Hematopoietic multipotent progenitor cell treated with erythropoietin and hydrocortisone succinate and interleukin-3 and kit ligand, for 15 days (in vitro differentiated cells): Measurements from ENCODE around the gene LRP1B.

Source experiments
- DNase-seq: peaks from one replicate; pipeline ENCODE4 v3.0.0-alpha.2; 2015; ENCODE audit warnings: low spot score

The LRP1B gene

DNA sequence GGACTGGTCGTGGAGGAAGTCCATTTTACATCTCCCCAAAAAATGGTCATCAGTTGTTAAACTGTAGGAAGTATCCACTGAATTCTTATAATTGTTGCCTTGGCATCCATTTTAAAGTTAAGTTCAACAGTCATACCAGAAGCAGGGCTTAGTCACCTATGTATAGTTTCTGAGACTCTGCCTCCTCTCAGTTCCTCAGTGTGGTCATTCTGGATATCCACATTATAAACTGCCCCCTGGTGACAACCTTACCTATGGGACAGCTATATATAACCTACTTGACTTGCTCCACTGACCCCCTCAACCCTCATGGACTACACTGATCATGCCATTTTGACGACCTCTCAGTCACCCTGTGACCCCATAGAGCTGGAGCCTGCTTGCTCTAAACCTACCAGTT is 617.0 kb downstream of the LRP1B start:
- no peak for DNase-seq

DNA sequence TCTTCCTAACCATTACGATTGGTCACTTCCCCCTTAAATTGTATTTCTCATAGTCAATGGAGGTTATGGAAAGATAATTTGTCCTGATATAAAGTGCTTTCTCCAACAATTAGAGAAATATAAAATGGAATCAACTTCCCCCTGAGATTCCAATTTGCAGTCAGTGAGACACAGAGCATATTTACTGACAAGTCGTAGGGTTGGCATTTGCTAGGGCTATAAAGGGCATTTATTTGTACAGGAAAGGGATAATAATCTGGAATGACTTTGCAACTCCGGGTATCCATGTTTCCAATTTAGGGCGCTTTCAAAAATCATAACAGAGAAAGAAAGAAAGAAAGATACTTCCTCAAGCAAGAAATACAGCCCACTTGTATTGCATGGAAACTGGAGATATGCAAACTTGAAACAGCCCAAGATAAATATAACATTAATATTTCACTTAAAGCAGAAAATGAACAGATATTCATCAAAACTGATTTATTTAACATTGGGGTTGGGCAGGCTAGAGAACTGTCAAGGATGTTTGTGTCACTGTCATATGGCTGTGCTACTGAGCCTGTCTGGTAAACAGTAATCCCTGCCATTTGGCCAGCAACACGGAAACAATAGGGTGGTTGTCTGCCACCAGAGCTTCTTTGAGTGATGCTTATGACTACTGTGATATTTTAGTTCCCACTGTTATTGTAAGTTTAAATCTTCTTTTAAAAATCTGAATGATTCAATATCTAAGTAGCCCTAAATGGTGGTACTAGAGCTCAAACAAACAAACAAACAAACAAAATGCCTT is 621.8 kb downstream of the LRP1B start:
- DNase-seq = no peak

DNA sequence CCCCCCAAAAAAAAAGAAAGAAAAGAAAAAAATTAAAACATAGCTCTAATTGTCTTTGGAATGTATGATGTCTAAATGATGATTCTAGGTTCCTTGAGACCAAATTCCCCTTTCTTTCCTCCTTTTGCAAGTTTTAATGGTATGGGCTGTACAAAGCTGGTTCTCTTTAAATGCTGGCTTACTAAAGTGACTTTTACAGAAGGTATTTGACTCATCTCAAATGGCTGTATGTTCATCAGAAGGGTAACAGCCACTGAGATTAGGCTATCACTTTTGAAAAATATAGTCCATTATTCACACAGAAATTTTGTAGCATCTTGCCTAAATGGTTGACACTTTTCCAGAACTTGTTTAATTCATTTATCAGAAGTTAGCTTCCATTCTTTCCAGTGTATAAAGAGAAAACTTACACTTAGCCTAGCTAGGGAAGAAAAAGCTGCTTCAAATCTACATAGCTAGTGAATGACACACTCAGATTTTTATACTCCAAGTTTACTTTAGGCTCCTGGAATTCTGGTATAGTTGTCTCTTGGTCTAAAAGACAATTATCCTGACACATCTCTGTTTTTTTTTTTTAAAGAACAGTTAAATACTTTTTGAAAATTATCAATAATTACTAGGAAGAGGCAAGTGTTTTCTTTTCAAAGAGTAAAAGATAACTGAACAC is 622.6 kb downstream of the LRP1B start:
- DNase-seq = no peak

DNA sequence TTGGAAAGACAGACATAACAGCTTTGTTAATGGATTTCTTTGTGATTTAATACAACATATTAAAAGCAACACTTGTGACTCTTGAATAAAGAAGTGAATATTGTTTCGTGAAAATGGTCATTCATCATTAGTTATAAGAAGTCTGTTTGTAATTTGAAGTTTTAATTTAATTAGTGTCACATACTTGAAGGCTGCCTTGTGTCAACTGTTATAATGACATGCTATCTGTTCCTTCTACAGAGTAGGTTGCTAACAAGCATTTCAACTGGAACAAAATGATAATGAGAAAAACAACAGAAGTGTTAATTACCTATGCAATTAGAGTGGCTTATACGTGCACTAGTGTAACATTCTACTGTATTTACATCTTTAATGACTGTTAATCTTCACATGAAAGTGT is 624.7 kb downstream of the LRP1B start:
- no peak for DNase-seq

DNA sequence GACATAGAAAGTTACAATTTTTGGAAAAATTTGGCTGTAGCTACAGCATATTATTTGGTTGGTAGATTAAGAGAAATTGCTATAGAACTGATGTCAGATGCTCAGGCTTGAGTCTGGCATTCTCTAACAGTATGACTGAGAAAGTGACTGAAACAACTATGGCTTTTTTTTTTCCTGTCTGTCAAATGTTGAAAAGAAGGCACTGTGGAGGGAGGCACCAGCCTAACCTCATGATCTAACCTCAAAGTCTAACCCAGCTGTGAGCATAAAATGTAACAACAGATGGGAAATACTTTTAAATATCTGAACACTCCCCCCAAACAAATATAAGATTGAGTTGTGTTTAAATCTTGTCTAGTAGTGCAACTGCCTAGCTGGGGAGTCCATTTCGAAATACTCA is 629.1 kb downstream of the LRP1B start:
- DNase-seq = no peak

DNA sequence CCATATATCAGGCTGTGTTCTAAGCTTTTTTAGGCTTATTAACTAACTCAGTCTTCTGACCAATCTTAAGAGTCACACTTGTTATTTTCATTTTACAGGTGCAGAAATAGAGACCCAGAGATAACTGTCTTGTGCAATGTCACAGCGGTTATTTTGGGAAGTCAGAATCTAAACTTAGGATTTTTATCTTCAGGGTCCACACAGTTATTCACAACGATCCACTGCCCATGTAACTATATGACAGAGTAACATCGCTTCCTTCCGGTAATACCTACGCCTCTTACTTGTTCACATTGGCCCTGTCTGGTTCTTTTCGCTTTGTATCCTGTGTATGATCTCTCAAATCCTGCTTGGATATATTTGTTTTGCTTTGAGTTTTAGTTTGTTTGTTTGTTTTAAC is 631.7 kb downstream of the LRP1B start:
- DNase-seq = no peak

DNA sequence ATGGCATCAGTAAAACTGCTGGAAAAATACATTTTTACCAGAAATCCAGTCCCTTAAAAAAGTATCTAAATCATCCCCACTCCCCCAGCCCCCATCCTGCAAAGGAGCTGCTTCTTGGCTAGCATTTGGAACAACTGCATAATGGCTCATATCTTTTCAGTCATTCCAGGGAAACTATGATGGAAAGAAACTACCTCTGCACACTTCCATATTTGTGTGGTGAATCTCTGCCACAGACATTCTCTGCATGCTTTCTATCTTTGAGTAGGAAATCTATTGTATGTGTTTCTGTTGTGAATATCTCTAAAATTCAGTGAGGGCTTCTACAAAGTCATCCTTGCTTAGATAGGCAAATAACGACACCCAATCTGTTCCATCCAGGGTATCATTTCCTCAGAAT is 632.3 kb downstream of the LRP1B start:
- no peak for DNase-seq

DNA sequence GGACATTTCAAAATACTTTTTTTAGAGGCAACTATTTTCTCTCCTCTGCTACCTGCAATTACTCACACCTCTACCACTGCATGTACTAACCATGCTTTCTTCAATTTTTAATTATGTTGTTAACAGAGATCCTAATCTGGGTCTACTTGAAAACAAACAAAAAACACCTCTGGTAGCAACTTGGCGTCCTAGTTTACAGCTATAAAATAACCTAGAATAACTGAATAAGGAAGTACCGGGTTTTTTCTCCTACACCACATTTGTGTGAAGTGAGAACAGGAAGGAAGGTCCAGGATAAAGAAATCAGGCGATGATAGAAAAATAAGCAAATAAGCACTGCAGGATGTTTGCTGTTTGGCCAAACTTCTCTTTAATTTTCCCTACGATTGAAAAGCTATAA is 633.5 kb downstream of the LRP1B start:
- no peak for DNase-seq

DNA sequence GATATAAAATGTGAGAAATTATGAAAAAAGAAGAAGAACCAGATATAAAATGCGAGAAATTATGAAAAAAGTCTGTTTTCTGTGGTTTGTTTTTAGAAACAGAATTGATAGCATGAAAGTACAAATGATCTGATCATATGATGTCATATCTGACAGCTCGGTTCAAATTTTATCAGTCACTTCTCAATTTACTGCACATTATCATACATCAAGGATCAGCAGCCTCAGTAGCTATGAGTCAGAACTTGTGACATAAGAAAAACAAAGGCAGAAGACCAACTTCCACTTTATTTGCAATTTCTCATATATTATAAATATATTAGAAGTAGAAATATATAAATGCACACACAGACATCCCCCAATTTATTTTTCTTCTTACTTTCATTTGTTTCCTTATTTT is 634.0 kb downstream of the LRP1B start:
- DNase-seq = no peak

DNA sequence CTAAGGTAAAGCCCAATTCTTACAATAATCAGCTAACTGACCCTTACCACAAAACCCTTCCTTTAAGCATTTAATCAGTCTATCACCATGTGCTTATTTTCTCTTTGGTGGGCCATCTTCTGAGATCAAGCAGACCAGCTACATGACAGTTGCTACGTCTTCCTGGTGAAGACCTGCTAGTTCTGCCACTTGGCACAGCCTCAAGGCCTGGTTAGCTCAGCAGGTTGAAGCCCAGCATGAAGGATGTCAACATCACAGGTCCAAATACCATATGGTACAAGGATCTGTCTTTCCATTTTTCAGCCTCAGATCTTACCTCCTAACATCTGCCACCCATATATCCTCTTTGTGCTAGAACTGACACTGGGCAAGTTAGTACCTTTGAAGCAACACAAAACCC is 636.9 kb downstream of the LRP1B start:
- DNase-seq = no peak

DNA sequence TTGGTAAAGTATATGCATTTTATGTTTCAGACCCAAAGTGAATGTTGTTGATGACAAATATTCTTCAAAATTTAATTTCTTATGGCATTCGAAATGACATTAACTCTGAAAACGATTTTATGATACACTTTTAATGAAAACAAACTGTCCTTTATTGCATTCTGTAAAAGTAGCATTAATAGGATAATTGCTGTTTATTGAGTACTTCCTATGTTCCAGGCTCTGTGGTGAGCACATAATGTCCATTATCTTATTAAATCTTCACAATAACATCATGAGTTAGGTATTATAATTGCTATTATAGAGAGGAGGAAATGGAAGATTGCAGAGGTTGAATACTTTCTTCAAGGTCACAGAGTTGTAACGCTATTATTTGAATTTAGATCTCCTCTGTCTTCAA is 638.0 kb downstream of the LRP1B start:
- DNase-seq = no peak

DNA sequence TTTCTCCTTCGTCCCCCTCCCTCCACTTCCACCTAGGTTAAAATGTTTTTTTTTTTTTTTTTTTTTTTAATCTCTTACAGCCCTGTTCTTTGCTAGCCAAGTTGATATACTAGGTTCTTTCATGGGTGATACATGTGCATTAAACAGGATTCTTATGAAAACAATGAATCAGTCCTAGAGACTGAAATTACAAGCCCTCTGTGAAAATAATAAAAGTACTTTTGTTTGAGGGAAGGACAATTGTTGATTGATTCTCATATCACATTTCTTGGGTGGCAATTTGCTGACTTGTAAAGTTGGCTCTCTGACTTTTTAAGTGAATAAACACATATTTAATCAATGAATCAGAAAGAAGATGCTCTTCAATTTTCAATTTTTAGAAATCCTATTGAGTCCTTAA is 639.9 kb downstream of the LRP1B start:
- DNase-seq = no peak

DNA sequence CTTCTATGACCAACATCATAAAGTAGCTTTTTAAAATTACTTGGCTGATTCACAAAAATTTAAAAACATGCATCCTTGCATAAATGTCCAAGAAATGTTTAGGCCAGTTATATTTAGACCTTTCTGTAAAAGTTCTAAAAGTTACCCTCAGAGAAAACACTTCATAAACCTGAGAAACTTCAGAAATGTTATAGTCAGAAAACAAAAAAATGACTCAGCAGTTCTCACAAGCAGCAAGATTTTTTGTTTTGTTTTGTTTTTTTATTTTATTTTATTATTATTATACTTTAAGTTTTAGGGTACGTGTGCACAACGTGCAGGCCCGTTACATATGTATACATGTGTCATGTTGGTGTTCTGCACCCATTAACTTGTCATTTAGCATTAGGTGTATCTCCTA is 648.1 kb downstream of the LRP1B start:
- DNase-seq = no peak

DNA sequence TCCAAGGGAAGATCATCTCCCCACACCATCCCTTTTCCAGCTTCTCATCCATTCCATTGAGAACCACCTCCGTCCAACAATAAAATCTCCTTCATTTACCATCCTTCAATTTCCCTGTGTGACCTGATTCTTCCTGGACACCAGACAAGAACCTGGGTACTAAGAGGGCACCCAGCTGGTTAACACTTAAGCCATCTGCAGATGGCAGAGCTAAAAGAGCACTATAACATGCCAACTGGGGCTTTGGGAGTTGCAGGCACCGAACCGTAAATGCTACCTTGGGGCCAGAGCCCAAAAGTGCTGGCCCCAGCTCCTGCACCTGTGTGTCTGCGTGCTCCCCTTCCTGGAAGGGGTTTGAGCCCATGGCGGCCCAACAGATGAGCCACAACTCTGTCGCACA is 655.0 kb downstream of the LRP1B start:
- no peak for DNase-seq

DNA sequence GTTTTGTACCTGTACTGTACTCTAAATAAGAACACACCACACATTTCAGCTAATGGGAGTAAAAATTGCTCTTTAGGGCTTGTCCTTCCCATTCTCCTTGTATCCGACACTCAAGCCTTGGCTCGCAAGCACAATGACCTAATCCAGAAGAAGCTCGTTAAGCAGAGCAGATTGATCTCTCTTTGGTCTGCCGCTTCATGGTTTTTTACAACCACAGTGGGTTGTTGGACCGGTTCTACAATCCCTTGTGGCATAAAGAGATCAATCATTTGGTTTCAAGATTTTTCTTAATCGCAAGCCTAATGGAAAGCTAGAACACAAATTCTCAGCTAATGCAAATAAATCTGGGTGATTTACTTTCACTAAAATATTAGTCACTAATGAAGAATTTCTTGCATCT is 662.1 kb downstream of the LRP1B start:
- no peak for DNase-seq

DNA sequence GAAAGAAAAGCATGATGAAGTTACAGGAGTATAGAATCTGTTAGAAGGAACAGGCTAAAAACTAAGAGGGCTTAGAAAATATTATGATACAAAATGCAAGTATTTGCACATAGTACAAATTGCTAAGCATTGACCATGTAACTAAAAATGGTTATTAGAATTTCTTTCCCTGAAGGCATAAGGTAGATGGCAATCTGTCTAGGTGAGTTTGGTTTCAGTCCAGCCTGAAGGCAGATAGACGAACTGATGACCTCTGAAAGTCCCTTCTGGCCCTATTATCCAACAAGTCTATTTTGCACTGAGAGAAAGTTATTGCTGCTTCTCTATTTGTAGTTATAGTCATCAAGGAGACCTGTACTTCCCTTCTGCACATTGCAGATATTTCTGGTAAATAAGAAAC is 663.5 kb downstream of the LRP1B start:
- DNase-seq = no peak

DNA sequence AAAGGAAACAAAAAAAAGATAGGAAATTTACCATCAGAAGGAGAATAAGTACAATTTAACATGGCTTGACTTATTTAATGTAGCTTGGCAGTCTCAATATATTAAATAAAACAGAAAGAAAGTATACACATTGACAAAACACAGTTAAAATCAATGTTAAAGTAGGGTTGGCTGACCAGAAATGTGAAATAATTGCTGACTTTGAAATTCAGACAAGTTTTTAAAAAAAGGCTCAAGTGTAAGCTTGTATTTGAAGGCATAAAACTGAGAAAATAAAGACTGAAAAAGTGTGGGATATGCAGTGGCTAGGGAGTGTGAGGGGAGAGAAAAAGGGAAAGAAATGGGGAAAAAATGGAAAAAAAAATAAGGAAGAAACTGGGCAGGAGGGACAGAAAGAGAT is 665.8 kb downstream of the LRP1B start:
- no peak for DNase-seq

DNA sequence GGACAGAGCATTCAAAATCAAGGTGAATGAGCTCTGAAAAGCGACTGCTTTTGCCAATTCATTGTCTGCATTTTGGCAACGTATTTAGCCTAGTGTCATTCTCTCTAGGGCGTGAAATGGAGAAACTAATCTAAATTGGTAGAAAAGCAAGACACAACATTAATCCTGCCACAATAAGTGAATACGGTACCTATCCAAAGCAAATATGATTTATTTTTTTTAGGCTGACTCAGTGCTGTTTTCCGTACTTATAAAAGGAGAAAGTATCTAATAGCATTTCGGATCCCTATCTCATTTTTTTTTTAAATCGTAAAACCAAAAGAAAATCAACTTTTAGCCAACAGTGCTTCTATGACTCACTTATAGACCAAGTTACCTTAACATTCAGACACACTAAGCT is 672.5 kb downstream of the LRP1B start:
- DNase-seq = no peak

DNA sequence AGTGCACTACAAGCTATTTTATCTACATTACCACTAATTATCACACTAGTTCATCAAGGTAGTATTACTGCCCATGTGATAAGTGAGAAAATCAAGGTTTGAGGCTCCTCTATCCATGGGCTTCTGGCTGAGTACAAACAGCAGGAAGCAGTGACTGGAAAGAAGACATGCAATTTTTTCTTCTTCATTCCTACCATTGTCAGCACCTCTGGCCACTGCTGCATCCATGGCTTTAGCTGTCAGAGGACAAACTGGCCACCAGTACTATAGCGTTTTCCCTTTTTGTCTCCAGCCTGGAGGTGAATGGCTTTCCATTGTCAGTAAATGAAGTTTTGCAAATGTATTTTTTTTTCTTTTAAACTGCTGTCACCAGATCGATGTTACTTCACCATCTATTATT is 674.9 kb downstream of the LRP1B start:
- DNase-seq = no peak

DNA sequence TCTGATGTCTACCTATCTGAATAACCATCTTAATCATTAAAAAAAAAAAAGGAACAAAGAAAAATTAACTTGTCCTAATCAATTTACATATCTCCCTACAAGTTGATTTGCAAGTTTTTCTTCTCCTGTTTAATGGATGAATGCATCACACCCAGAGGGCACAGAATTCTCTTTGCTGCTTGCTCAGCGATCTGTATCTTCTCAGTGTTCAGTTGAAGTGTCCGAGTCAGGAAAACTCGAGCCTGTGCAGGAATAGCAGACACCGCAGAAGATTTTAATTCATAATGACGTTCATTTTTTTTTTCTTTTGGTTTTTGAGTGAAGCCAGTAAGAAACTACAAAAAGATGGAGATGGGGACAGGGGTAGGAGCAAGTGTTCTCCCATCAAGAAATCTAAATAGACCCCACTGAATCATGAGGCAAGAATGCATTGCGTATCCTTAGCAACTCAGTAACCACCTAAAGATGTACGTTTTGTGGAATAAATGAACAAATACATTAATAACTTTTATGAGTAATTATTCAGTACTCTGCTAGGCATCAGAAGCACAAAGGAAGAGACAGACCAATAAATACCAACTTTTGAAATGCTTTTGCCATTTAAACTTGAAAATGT is 675.5 kb downstream of the LRP1B start:
- no peak for DNase-seq

DNA sequence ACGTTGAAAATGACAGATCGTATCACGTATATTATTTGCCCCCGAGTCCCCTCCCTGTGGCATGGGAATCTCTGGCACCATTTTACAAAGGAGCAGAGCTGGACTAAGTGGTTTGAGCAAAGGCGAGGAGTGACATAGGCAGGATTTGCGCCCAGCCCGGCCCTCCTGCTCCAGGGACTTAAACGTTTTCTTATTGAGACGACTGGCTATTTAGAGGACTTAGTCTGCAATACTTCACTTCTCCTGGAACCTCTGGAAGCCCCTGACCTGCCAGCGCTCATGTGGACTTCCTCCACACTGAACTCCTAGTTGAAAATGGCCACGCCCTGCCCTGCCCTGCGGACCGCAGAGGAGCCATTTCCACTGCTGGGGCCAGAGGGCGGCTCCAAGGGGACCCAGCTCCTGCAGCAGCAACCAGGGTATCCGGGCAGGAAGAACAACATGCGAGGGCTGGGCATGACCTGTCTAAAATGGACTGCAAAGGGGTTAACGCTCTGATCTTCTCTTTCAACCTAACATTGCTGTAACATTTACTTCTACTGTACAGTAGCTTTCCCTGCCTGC is 690.7 kb downstream of the LRP1B start:
- no peak for DNase-seq

DNA sequence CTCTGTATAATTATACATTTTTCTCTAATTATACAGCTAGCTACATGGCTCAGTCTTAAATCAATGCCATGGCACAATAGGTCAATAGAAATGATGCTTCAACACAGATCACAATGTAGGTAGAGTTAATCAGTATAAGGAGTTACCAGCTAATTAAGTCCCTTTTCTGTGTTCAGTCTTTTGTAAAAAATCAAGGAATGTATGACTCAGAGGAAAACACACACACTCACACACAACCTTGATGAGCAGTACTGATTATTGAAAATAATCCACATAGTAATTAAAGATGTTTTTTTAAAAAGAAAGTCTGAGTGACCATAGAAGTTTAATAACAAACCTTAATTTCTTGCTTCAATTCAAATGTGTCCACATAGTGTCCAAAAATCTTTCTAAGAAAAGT is 691.3 kb downstream of the LRP1B start:
- DNase-seq = no peak

DNA sequence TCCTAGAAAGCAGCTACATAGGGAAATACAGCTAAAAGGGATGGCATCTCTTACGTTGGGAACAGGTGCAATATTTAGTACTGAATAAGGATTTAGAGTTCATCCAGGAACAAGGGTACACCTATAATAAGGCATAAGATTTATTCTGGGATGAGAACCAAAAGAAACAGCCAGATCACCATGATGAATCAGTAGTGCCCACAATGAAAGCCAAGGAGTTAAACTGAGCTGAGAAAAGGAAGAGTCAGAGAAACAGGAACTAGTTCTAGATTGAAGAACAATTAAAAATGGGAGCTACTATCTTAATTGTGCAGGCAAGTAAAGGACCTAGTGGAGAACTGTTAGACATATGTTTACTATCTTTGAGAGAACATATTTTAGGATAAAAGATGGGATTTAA is 692.3 kb downstream of the LRP1B start:
- DNase-seq = no peak
